GM19239 (cell line): ENCODE results near the gene OR56A5.
"Not testable (repeated sequence)": the region's sequence is repeated elsewhere in the genome, so short reads cannot be mapped to it uniquely, and the experiment has no call there.

Experiments
- DNase-seq: peaks from one replicate; pipeline ENCODE4 v3.0.0; 2011; ENCODE audit warnings: low spot score; ENCODE audit not compliant: insufficient read length
- FAIRE-seq: peaks from 2 replicates; lab custom pipeline; 2011; peaks lifted over from hg19 to GRCh38; lab: Jason Lieb, UNC

Gene OR56A5, protein sequence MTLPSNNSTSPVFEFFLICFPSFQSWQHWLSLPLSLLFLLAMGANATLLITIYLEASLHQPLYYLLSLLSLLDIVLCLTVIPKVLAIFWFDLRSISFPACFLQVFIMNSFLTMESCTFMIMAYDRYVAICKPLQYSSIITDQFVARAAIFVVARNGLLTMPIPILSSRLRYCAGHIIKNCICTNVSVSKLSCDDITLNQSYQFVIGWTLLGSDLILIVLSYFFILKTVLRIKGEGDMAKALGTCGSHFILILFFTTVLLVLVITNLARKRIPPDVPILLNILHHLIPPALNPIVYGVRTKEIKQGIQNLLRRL

DNA sequence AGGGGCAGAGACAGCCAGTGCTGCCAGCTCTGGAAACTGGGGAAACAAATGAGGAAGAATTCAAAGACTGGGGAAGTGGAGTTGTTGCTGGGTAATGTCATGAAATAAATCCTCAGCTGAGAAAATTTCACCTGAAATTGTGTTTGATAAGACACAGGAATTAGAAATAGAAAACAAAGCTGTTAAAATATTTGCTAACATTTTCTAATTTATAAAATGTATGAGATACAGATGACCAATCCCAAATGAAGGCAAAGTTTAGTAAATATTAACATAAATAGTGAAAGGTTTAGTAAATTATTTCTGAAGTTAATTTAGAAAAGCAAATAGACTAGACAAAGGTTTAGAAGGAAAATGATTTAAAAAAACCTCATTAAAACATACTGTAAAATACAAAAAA, at the start of gene OR56A5:
Gene OR56A5, minus strand, starts transcription at position 101 of the 400 bp plus-strand sequence. Its CDS starts 0 bp downstream, at position 101.
- FAIRE-seq = no peak

DNA sequence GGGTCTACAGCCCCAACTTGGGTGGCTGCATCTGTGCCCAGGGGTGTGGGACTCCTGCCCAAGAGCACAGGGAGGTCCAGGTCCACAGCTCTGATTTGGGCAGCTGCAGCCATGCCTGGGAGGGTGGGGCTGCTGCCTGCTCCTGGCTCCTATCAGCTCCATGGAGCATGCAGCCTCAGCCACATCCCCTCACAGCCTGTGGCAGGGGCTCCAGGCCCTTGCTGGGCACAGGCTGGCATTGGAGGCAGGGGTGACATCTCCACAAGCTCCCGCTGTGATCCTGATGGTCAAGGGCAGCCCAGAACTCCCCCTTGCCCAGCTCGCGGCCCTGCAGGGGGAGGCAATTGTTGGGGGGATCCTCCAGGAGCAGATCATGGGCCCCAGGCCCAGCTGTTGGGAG, 44.7 kb upstream of the OR56A5 start:
- no peak for FAIRE-seq
- no peak for DNase-seq

More for the DNA sequence above, at the start of gene OR56A5:
- DNase-seq = no peak

DNA sequence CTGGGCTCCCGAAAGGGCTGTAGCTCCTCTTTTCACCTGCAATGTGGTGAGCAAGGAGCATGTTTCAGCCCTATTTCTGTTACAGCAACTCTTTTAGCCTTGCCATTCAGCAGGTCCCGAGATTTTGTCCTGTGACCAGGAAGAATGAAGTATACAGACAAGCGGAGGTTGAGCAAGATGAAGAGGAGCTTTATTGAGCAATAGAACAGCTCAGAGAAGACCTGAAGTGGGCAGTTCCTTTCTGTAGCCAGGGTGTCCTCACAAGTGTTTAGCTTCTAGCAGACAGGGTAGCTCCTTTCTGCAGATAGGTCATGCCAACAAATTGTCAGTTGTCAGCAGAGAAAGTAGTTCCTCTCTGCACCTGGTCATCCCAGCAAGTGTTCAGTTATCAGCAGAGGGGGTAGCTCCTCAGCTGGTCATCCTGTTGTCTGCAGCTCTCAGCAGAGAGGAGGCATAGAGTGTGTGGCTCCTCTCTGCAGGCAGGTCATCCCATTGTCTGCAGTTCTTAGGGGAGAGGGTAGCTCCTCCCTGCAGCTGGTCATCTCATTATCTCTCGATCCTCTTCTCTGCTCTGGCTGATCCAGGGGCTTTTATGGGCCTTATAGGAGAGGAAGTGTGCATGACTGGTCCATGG, 43.9 kb upstream of the OR56A5 start:
- FAIRE-seq (no peak), DNase-seq (no peak)

GRCh38 chr11:6006846-6007245, 38.6 kb upstream of the OR56A5 start, which contains the start of gene OR56A4:
Gene OR56A4, minus strand, starts transcription at chr11:6006946. Its CDS starts 3,954 bp downstream, at chr11:6002992.
- DNase-seq (no peak), FAIRE-seq (no peak)

DNA sequence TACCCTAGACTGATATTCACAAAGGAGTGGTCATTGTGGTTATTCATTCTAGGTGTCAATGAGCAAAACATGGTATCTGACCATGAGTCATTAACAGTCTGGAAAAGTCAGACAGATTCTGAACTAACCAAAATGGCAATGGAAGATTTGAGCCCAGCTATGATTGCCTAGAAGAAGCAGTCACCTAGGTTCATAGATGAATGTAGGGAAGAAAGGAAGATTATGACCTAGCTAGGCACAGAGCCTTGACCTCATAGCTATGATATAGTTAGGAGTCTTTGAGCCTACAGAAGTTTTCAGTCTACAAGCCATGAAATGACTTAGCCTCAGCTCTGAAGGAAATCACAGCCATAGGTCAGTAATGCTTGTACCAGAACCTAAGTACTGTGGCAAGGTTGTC, 38.1 kb upstream of the OR56A5 start:
- no peak for DNase-seq
- FAIRE-seq = no peak

DNA sequence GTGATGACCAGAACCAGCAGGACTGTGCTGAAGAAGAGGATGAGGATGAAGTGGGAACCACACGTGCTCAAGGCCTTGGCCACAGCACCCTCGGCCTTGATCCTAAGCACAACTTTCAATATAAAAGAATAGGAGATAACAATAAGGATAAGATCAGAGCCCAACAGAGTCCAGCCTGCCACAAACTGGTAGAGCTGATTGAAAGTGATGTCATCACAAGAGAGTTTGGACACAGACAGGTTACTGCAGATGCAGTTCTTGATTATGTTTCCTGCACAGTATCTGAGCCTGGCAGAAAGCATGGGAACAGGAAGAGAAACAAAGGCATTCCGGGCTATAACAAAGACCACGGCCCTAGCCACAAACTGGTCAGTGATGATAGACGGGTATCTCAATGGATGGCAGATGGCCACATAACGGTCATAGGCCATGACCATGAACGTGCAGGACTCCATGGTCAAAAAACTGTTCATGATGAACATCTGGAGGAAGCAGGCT, 34.0 kb upstream of the OR56A5 start:
- no peak for FAIRE-seq

DNA sequence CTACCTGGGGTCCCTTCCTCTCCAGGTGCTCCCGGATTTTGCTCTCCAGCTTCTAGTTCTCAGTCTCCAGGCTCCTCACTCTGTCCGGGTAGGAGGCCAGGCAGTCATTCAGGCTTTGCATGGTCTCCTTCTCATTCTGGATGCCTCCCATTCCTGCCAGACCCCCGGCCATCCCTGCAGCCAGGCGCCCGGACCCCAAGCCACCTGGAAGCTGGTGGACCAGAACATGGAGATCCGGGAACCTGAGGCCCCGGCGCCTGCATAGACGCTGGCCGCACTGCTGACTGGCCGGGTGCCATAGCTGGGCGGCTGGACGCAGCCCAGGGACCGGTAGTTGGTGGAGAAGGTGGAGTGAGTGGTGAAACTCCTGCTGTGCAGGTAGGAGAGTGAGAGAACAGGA, 26.5 kb upstream of the OR56A5 start:
- no peak for FAIRE-seq
- no peak for DNase-seq

More for the DNA sequence above, 34.0 kb upstream of the OR56A5 start:
- DNase-seq = no peak

- peak; percentile 4 for DNase-seq
- no peak for FAIRE-seq
Measured at GRCh38 chr11:5992604-5993251, 24.4 kb upstream of the OR56A5 start.

- FAIRE-seq (no peak), DNase-seq (no peak)
Measured at GRCh38 chr11:5992150-5992549, 23.9 kb upstream of the OR56A5 start.

DNA sequence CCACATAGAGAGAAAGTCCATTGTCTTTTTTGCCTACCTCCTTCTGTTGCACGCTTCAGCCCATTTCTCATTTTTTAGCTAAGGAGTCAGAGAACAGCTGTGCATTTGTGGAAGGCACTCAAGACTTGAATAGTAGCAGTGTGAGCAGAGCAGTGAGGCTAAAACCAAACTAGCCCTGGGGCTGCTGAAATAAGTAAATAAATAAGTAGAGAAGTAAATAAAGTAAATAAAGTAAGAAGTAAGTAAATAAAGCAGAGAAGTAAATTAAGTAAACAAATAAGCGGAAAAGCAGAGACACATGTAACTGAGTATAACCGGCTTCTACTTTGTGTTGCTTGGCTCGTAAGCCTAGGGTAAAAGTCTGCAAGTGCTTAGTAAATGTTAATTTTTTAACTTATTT, 20.9 kb upstream of the OR56A5 start:
- DNase-seq (no peak), FAIRE-seq (no peak)

GRCh38 chr11:5986885-5987284, 18.6 kb upstream of the OR56A5 start, which contains the start of gene OR52L1:
Gene OR52L1, minus strand, starts transcription at chr11:5986985. Its CDS starts 55 bp downstream, at chr11:5986930.
- no peak for DNase-seq
- FAIRE-seq = no peak

GRCh38 chr11:5983443-5983842, 15.1 kb upstream of the OR56A5 start:
- DNase-seq (no peak), FAIRE-seq (no peak)

DNA sequence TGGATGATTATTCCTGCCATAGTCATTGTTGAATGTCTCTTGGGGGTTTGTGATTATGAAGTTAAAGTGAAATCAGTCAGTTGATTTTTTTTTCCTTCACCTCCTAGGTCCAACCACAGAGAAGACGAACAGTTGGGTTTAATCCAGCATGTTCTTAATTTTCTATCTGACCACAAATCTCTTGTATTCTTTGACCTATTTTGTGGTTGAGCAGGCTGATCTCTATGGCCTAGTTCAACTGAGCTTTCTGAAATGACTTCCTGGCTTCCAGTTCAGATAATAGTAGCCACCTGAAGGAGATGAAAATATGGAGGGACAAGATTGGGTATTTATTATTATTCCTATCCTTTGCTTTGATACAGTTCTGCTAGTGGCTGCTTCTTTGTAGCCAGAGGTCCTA, 5.2 kb upstream of the OR56A5 start:
- FAIRE-seq = no peak
- no peak for DNase-seq

GRCh38 chr11:5967708-5968107, 586 bp downstream of the OR56A5 start:
- DNase-seq = no peak
- FAIRE-seq = no peak

- DNase-seq = no peak
- FAIRE-seq = no peak
Measured at GRCh38 chr11:5966958-5967357, 1.3 kb downstream of the OR56A5 start.

- DNase-seq, FAIRE-seq: not testable (repeated sequence)
Measured at GRCh38 chr11:5960704-5961320, 7.5 kb downstream of the OR56A5 start.

DNA sequence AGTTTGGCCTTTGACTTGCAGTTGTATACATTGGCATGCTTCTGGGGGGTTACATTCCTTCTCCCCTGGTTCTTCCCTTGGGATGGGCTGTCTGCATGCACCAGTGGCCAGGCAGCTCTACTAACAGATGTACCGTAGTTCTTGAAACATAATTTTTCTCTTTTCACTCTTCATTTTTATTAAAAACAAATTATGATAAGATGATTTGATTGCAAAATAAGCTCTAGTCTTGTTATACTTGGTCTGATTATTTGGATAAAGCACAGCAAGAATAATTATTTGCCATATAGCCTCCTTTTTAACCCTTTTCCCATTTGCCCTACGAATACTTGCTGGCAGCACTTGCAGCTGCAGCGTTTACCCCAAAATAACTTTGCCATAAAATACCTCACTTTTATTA, 12.7 kb downstream of the OR56A5 start:
- DNase-seq = no peak
- no peak for FAIRE-seq

DNA sequence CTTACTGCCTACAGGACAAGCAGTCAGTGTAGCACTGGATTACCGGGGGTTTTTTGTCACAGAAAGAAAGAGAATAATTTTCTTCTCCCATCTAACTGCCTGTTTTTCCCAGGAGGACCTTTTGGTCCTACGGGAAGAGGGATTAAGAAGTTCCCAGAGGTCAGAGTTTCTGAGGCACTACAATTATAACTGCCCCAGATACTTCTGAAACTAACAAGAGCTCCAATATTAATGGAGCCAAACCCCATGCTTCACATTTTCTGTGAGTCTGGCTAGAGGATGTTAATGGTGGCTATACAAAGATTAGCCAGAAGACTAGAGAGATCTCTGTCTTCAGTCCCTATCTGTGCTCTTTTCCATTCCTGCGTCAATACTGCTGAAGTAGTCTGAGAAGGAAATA, 26.3 kb downstream of the OR56A5 start, which contains the start of gene OR56A3:
Gene OR56A3, plus strand, starts transcription at position 301 of the 400 bp plus-strand sequence. CDS start 5,096 bp downstream, outside the sequence.
- FAIRE-seq (no peak), DNase-seq (no peak)

DNA sequence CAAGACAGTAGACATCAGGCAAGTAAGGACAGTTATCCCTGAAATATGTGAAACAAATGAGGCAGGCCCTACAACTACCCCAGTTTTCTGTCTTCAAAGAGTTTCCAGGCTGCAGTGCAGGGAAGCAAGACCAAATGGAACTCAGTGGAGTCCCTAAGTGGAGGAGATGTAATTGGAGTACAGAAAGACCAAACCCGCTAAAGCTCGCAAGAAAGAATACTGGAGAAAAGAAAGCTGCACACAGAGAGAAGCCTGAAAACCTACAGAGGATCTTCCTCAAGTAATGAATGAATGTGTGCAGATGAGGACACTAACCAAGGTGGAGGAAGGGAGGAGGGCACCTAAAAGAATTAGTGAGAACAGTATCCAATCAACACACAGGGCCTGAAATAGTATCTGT, 27.5 kb downstream of the OR56A5 start:
- no peak for DNase-seq
- no peak for FAIRE-seq

DNA sequence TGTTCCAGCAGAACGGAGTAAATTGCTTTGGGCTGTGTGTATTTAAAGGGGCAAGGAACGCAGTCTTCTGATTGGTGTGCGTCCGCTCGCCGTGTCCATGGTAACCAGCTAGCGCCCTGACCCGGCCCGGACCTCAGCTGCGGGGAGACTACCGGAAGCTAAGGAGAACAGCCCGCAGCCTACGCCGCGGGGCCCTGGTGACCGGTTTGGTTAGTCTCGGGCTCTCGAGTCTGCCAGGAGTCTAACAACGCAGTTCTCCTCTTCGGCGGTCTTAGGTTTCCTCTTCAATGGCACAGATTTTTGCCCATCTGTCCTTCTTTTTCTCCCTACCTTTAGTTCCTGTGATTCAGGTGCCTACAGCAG, 29.7 kb downstream of the OR56A5 start:
- DNase-seq (no peak), FAIRE-seq (no peak)
